SKM-1 treated with dmso at 0.1 percent for 144 hours (cell line): ENCODE measurements around the gene F11R.
"Not testable (repeated sequence)": the region's sequence is repeated elsewhere in the genome, so short reads cannot be mapped to it uniquely, and the experiment has no call there.

Experiments
- DNase-seq: peaks from one replicate; lab custom pipeline; 2025; ENCODE audit not compliant: unreplicated experiment; lab: John Stamatoyannopoulos, UW

The F11R gene

DNA sequence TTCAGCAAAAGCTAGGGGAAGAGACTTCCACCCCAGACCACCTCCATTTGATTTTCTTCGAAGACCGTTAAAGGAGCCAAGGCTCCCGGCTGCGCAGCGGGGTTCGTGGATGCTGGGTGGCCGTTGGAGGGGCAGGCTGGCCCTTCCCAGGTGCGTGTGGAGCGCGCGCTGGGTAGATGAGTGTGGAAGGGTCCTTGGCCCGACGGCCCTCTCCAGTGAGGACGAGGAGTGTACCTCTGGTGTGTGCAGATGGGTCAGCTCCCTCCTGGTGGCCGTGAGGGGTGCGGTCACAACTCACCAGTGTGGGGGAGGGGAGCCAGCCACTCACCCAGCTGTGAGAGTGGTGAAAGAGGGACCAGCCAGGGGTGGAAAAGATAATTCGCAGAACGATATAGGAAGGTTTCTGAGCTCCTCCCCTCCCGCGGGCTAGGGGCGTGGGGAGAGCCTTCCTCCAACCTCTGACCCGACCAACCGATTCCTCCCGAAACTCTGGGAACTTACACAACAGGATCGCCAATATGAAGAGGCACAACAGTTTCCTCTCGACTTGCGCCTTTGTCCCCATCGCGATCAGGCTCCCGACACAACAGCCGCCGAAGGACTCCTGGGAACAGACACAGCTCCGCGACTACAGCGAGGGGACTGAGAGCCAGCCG is at the start of gene F11R:
Gene F11R, minus strand, starts transcription at position 644 of the 656 bp plus-strand sequence. Its CDS starts 79 bp downstream, at position 565.
- peak; percentile 50 for DNase-seq

DNA sequence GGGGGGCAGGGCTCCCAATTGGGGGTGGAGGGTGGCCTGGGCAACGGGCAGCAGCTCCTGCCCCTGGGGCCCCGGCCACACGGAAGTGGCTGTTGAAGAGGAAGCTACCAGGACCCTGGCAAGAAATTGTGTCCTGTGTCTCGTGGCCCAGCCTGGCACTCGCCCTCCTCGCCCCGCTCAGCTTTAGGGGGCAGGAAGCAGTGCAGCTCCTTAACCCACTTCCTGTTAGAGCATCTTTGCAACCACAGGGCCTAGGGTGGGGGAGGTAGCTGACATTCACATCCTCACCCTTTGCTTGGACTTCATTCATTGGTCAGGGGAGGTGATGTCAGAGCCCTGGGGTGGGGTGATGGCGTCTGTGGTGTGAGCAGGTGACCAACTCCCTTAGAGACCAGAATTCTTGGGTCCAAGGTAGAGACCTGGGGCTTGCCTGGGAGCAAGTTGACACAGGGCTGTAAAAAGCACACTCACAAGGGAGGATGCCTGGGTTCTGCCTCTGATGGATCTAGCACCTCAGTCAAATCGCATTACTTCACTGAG is 48.8 kb upstream of the F11R start, which contains the start of gene ARHGAP30:
Gene ARHGAP30, minus strand, starts transcription at position 161 of the 540 bp plus-strand sequence. CDS start 267 bp downstream, outside the sequence.
- DNase-seq = peak; percentile 98

DNA sequence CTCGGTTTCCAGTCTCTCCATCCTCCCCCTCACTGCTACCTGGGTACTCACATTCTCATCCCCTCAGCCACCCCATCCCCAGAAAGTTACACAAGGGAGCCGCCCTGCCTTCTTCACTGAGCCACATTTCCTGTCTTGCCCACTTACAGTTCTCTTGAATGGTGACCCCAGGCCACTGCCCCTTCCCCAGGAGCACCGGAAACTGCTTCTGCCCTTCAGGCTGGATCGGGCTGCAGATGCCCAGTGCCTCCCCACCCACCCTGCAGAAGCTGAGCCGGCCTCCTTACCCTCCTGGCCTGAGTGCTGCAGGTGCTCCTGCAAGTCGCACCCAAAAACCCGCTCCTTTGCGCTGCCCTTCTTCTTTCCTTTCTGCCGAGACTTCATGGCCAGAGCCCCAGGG is 48.3 kb upstream of the F11R start:
- no peak for DNase-seq

DNA sequence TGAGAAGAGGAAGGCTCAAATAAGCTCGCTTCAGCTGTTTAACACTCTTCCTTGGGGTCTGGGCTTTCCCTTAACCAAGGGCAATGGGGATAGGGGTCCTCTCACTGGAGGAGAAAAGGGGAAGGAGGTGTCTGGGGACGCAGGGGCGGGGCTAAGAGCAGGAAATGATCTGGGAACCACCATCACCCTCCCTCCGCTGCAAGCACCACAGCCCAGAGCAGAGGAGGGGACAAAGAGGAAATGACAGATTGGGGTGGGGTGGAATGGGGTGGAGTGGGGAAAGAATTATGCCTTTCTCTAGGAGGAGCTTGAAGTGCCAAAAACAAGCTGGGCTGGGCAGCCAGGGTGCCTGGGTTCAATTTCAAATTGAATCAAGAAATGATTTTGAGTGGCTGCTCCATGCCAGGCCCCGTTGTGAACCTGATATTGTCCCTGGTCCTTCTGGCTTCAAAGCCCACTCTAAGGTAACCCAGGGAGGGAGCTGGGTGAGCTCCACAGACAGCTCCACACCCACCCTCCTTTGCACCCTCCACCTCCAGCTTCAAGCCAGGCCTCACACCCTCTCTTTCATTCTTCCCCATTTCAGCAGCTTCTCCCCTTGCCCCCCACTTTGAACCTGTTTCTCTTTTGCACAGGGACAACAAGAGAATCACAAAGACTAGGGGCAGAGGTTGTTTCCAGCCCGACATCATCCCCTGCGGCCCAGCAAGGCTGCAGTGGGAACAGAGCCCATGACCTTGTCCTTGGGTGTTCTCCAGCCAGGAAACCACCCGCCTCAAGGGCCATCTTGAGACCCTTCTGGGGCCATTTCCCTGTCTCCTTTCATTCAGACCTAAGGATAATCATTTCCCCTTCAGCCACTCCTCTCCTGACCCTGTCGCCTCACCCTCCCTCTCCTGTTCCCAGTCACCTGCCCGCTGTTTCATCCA is 47.6 kb upstream of the F11R start:
- DNase-seq = peak; percentile 98

DNA sequence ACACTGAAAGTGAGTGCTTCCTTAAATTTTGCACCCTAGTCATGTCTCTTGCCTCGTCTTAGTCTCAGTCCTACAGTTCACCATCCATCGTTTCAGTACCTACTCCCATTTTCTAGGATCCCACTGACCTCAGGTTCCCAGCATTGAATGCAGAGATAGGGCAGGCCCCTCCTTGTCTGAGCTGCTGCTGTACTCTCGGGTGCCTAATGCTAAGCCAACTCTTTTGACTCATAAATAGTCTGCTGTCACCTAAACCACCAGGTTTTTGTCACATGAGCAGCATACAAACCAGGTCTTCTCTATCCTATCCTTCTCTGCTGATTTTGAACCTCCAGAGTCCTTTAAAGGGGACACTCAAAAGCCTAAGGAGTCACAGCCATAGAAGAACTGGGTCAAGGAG is 45.7 kb upstream of the F11R start:
- no peak for DNase-seq

DNA sequence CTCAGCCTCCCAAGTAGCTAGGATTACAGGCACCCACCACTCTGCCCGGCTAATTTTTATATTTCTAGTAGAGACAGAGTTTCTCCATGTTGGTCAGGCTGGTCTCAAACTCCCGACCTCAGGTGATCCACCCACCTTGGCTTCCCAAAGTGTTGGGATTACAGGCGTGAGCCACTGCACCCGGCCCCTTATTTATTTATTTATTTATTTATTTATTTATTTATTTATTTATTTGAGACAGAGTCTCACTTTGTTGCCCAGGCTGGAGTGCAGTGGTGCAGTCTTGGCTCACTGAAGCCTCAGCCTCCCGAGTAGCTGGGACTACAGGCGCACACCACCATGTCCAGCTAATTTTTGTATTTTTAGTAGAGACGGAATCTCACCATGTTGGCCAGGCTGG is 44.7 kb upstream of the F11R start:
- DNase-seq = not testable (repeated sequence)

DNA sequence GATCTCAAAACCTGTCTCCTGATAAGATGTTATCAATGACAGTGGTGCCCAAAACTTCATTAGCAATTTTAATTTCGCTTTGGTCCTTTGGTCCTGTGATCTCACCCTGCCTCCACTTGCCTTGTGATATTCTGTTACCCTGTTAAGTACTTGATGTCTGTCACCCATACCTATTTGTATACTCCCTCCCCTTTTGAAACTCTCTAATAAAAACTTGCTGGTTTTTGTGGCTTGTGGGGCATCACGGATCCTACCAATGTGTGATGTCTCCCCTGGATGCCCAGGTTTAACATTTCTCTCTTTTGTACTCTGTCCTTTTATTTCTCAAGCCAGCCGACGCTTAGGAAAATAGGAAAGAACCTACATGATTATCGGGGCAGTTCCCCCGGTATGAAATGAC is 43.0 kb upstream of the F11R start:
- DNase-seq = not testable (repeated sequence)

DNA sequence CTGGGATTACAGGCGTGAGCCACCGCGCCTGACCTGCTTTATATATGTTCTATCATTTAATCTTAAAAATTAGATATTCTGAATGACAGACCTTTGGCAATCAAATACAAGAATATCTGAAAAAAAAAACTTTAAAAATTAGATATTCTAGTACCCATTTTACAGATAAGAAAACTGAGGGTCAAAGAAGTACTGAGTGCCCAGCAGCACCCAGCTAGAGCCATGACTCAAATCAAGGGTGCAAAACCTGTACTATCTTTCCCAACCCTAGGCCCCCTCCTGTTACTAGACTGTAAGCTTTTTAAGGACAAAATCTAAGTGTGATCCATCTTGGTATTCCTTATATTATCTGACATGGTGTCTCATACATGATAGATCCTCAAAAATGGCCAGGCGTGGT is 40.5 kb upstream of the F11R start:
- DNase-seq = no peak

DNA sequence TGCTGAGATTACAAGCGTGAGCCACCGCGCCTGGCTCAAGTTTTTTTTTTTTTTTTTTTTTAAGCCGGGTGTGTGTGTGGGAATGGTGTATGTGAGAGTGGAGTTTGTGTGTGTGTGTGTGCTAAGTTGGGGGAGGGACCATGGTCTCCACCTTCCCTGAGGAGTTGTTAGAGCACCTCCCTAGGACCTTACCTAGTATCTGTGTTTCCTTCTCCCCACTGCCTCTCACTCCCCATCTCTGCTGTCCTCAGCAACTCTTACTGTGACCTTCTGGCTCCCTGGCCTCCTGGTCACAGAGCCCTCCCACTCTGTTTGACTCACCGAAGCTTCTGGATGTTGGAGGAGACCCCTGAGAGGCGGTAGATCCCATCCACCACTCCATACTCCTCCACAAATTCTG is 38.3 kb upstream of the F11R start:
- DNase-seq = no peak

DNA sequence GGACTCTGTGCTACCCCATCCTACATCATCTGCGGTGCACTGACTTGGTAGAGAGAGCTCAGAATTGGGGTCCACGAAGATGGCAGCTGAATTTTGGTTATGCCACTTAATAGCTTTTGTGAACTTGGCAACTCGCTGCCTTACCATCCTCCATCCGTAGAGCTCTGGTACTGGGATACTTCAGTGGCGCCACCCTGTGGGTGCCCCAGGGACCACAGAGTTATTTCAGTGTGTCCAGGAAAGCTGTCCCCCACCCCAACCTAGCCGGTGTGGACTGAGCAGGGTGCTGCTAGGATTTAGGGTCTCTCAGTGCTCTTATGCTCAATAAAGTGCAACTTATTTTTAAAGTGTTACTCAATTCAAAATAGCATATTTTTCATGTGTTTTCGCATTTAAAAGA is 33.9 kb upstream of the F11R start:
- peak; percentile 38 for DNase-seq

DNA sequence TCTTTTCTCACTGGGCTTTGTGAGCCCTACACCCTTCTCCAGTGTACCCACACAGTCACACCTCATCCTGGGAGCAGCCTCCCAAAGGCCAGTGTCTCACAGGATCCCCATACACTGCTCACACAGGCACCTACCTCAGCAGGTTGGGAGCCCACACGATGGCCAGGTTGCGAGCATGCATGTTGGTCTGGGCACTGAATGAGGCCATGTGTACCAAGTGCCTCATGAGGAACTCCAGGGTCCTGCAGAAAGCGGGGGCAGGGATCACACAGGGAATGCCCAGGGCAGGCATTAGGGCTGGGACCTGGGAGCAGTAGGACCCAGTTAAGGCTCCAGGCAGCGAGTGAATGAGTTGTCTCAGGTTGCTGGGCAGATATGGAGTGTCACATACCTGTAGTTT is 33.3 kb upstream of the F11R start:
- DNase-seq = no peak

DNA sequence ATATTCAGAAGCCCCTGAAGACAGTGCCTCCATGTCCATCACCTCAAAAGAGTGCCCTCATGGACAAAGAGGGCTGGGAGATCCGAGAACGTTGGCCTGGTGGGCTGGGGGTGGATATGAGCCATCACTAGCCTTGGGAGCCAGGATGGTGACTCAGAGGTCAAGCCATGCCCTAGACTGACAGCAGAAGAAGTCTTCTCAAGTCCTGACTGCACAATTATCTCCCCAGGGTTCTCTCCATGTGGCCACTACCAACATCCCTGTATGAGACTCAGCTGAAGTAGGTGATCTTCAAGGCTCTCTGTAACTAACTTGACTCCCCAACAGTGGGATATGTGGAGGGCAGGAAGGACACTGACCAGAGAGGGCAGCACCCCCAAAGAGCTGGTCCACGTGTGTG is 31.9 kb upstream of the F11R start:
- no peak for DNase-seq

DNA sequence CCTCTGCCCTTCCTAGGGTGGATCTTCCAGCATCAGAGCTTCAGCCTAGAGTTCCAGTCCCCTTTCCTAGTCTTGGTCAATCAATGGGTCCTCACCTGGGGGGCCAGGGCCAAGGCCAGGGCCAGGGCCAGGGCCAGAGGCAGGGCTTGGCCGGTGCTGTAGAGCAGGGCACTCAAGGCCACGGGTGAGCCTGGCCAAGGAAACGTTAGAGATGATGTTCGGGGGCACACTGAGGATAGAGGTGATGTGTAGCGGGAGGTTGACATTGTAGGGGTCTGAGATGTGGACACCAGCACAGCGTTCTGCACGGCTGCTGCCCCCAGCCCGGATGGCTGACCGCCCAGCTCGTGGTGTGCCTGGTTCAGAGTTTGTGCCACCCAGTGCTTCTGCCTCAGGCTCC is 30.3 kb upstream of the F11R start:
- DNase-seq = no peak

DNA sequence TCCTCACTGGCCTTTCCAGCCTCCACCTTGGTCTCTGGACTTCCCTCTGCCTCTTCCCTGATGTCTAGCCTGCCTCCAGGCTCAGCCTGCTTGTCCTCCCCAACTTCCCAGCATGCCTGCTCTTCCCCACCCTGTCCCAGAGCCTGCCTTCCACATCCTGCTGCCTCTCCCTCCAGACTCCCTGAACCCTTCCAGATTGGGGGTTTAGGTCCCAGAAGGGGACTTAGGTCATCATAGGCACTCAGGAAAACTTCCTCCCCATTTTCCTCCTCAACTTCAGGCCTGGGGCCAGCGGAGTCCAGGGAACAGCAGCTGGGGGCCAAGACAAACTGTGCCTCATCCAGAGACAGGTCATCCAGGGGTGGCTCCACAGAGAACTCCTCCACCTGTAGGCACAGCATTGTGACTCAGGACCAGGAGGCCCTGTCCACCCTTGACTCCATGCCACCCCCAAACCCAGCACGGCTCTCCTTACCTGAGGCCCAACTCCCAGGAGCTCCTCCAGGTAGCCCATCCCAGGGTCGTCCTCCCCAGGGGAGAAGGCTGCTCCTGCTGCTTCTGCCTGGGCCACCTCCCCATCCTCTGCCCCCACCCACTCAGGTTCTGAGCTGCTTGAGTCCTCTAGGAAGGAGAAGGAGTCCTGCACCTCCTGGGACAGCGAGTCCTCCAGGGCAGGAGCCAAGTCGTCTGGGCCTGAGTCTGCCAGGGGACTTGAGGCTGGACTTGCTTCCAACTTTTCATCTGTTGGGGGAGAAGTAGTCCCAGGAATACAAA is 28.2 kb upstream of the F11R start:
- DNase-seq = no peak

DNA sequence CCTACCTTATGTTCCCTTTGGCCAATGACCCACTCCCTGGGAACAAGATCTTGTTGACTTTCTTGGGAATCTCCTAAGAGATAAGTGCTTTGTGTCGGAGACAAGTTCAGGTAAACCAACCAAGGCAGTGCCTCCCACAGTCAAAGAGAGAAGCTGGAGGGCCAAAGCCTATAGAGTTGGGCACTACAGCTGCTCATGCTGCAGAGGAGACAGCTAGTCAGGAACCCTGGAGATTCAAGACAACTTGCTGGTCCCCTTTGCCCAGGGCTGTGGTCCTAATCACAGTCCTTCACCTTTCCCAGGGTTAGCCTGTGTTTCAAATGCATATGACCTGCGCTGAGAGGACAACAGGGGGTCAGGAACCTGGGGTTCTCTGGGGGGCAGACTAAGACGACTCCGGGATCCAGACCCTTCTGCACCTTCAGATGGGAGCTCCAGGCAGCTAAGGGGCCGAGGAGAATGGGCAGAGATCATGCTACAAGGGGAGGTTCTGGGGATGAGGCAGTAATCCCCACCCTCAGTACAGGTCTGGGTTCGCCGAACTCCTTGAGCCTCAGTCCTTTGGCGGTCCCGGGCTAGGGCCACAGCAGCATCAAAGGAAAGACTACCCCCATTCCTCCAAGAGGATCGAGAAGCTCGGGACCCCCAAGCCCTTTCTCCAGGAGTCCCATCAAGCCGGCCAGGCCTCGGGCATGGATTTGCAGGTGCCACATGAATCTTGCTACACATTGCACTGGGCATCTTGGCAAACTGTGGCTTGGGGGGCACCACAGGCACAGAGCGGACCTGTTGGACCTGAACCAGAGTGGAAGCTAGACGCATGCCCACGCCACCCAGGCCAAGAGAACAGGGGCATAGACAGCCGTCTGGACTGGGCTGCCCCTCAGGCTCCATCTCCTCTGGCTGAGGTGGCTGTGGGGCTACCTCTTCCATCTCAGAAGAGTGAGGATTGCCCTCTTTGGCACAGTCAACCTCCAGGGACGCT is 26.8 kb upstream of the F11R start:
- DNase-seq = no peak

DNA sequence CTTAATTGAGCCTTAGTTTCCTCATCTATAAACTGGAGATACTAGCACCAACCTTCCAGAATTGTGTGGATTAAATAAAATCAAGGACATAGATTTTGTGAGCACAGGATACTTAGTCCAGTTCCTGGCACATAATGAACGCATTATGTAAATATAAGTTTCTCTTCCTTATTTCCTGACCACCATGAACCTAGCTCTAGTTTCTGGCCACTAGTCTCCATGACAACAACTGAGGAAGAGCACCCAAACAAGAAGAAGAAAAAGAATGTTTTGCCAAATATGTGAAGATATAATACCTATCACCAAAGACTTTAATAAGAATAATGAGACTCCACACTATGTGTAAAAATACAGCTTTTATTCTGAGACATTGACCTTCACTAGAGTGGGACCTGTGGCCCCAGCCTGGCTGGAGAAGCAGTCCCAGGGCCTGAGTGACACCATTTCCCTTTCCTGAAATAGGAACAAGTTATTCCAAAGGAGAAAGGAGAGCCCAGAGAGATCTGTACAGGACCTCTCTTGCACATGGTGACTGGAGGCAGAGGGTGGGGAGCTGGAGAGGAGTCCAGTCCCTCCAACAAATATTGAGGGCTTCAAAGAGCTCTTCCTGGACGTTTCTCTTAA is 25.8 kb upstream of the F11R start:
- DNase-seq = peak; percentile 94

DNA sequence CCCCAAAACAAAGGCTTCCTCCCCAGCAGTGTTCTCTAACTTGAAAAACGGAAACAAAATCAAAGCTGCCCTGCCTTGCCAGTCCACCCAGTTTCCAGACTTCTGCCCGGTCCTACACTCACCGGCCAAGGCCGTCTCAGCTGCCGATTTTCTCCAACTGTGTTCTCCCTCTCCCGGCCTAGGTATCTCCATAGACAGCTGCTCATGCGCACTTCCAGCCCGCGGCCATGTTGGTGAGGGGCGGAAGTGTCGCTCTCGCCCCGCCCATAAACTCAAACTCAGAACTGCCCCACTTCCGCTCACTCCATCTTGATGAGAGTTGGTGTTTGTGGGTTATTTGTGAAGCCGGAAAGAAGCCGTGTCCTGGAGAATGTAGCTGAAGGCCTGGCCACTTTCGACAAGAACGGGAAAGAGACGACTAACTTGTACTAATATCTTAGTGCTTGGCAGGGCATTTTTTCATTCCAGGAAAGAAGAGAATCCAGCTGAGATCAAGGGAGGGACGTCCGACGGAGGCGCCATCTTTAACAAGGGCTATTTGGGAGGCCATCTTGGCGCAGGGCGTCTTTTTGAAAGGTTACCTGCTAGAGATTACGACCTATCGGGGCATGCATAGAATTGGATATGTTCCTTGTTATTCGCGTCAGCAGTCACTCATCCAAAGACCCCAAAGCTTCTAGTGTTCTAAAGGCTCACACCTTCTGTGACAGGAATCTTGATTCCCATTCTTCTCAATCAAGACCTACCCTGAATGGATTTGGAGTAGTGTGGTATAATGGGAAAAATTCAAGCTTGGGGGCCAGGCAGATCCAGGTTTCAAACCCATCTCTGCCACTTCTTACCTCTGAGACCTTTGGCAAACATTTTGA is 25.0 kb upstream of the F11R start, which contains the start of gene USF1:
Gene USF1, minus strand, starts transcription at position 242 of the 869 bp plus-strand sequence. CDS start 2,702 bp downstream, outside the sequence.
- DNase-seq = peak; percentile 98
